ENCODE measurements around the gene PCCA. TPM values are rescaled to one million over a fixed set of nuclear protein-coding genes. Genes with fewer than 3 reads are reported as not detected.

PCCA gene
- polyA plus RNA-seq, 2 of the 4 experiments (the other 2 are of a cell fraction), result 13.2 to 13.7 TPM

GRCh38 chr13:100459747-100460146 lies 370.9 kb downstream of the PCCA start:
- ATAC-seq, result no peak
- ChIA-PET POLR2A (no interaction called here), CTCF (interaction anchor here (0.6 kb wide), 1 partner anchor 238 kb away, joined by 4 read pairs; no protein-coding TSS in a partner anchor)
- H3K27ac ChIP-seq, result no peak overlapping the region
- H3K9me3 ChIP-seq, result no peaks in the 10 kb centered on the region
- DNase-seq (ENCODE audit: low read depth in 1 of 2, low spot score in 1 of 2), result no peak
- no peak overlapping the region for H3K4me3 ChIP-seq
- TF ChIP-seq HOXA7 (CRISPR knock-in tag; IDR thresholded peaks at IDR 0.05), result no peak
- TF ChIP-seq CHD4 (IDR thresholded peaks at IDR 0.05; ENCODE audit: borderline replicate concordance), result no peak
- no peak for TF ChIP-seq EHF (CRISPR knock-in tag; IDR thresholded peaks at IDR 0.05)
- TF ChIP-seq BHLHE40 (IDR thresholded peaks at IDR 0.05; ENCODE audit: low read depth, low read length), result no peak
- TF ChIP-seq KDM5A (IDR thresholded peaks at IDR 0.05), result no peak
- no peak for TF ChIP-seq RAD21 (conservative IDR thresholded peaks at IDR 0.05 in 1 of 2, IDR thresholded peaks at IDR 0.05 in 1 of 2)
- TF ChIP-seq RARB (CRISPR knock-in tag; IDR thresholded peaks at IDR 0.05), result no peak
- H3K4me1 ChIP-seq, result 0 out of 3 replicates have a peak, but pooled peaks cover 2% of the 10 kb centered on the region
- no peak for FAIRE-seq
- no peak overlapping the region for H3K4me2 ChIP-seq
- 91% methylated on average over 4 of the region's 5 CpGs for WGBS (ENCODE audit: missing lambda C conversion rate)

DNA sequence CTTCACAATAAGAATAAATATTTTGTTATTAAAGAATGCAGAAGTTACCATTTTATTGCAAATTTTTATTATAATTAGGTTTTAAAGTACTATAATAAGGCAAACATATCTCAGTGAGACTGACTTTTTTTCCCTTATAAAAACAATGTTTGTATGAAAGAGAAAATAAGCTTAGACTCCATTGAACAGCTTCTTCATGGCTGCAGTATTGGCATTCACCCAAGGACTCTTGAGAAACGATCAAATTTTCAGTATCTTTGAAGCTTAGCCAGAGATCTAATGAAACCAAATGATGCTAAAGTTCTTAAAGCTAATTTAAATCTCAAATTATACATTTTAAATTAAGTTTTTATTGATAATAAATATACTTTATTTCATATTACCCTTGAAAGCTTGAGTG lies 371.4 kb downstream of the PCCA start:
- DNase-seq (ENCODE audit: low read depth in 1 of 2, low spot score in 1 of 2) (no peak), ATAC-seq (no peak), FAIRE-seq (no peak)
- Histone ChIP-seq H3K4me3 (no peak overlapping the region), H3K27ac (no peak overlapping the region), H3K9me3 (no peaks in the 10 kb centered on the region), H3K4me2 (no peak overlapping the region), H3K4me1 (no peaks in the 10 kb centered on the region)
- 26% methylated on average over 1 of the region's 1 CpG for WGBS (ENCODE audit: missing lambda C conversion rate)
- ChIA-PET POLR2A (no interaction called here), CTCF (interaction anchor here (0.6 kb wide), 1 partner anchor 239 kb away, joined by 4 read pairs; no protein-coding TSS in a partner anchor)
- TF ChIP-seq RAD21 (conservative IDR thresholded peaks at IDR 0.05 in 1 of 2, IDR thresholded peaks at IDR 0.05 in 1 of 2) (no peak), HMGXB4 (CRISPR knock-in tag; IDR thresholded peaks at IDR 0.05; ENCODE audit: borderline replicate concordance) (no peak), EHMT2 (IDR thresholded peaks at IDR 0.05; ENCODE audit: low read depth) (no peak), GATA3 (IDR thresholded peaks at IDR 0.05; ENCODE audit: borderline replicate concordance) (no peak), FOSB (CRISPR knock-in tag; IDR thresholded peaks at IDR 0.05) (no peak)
- TF ChIP-seq, protein P1, sequence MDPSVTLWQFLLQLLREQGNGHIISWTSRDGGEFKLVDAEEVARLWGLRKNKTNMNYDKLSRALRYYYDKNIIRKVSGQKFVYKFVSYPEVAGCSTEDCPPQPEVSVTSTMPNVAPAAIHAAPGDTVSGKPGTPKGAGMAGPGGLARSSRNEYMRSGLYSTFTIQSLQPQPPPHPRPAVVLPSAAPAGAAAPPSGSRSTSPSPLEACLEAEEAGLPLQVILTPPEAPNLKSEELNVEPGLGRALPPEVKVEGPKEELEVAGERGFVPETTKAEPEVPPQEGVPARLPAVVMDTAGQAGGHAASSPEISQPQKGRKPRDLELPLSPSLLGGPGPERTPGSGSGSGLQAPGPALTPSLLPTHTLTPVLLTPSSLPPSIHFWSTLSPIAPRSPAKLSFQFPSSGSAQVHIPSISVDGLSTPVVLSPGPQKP (IDR thresholded peaks at IDR 0.05; ENCODE audit: low read depth, low read length), result no peak

DNA sequence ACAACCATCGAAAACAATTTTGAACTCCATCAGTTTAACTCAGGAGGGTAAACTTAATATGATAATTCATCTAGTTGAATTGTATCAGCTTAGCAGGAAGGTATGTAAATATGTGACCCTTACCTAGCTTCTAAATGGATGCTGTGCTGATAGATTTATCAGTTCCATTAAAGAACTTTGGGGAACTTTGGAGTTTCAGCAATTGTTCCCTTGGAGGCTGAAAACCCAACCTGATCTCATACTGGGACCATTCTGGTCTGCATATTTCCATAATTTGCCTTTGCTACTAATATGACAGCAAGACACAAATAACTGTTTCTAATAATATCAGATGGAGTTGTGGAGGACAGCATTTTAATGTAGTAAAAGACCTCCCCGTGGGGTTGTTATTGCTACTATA lies 371.9 kb downstream of the PCCA start:
- Histone ChIP-seq H3K27ac (no peak overlapping the region), H3K9me3 (no peaks in the 10 kb centered on the region), H3K4me1 (no peaks in the 10 kb centered on the region), H3K4me3 (no peak overlapping the region), H3K4me2 (no peak overlapping the region)
- no peak for DNase-seq (ENCODE audit: low read depth in 1 of 2, low spot score in 1 of 2)
- no peak for FAIRE-seq
- no peak for ATAC-seq
- TF ChIP-seq CEBPB (IDR thresholded peaks at IDR 0.05), result no peak
- no peak for TF ChIP-seq HDAC2 (IDR thresholded peaks at IDR 0.05)
- TF ChIP-seq, protein P2, sequence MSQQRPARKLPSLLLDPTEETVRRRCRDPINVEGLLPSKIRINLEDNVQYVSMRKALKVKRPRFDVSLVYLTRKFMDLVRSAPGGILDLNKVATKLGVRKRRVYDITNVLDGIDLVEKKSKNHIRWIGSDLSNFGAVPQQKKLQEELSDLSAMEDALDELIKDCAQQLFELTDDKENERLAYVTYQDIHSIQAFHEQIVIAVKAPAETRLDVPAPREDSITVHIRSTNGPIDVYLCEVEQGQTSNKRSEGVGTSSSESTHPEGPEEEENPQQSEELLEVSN (IDR thresholded peaks at IDR 0.05; ENCODE audit: borderline replicate concordance, low read depth), result no peak
- TF ChIP-seq, protein P1 (IDR thresholded peaks at IDR 0.05; ENCODE audit: low read depth, low read length), result no peak
- no peak for TF ChIP-seq HEYL (CRISPR knock-in tag; IDR thresholded peaks at IDR 0.05)
- TF ChIP-seq POLR2A (IDR thresholded peaks at IDR 0.05; ENCODE audit: low read length), result no peak
- TF ChIP-seq MAFK (IDR thresholded peaks at IDR 0.05; ENCODE audit: partially characterized antibody), result no peak
- no peak for TF ChIP-seq CBX8 (IDR thresholded peaks at IDR 0.05)
- ChIA-PET CTCF (no interaction called here), POLR2A (no interaction called here)
- 96% methylated on average over 2 of the region's 2 CpGs for WGBS (ENCODE audit: missing lambda C conversion rate)

Data from A549 (cell line).